Measurements from ENCODE around the gene ZNF428. TPM values are rescaled to one million over a fixed set of nuclear protein-coding genes. Genes with fewer than 3 reads are reported as not detected.

The ZNF428 gene, protein sequence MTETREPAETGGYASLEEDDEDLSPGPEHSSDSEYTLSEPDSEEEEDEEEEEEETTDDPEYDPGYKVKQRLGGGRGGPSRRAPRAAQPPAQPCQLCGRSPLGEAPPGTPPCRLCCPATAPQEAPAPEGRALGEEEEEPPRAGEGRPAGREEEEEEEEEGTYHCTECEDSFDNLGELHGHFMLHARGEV
- 10 to 100 TPM; 44.3 to 46.8 TPM for total RNA-seq
- polyA plus RNA-seq (2013, experiment 1 of 2): 71.4 TPM
- 66.6 TPM for polyA plus RNA-seq (2013, experiment 2 of 2)
- long read RNA-seq, experiment 1, transcript ZNF428-201 (3 exons, 1,412 nt): major isoform, 14 of 22 reads
- long read RNA-seq, experiment 1, partial matches to known transcripts: 6 of 22 reads
- long read RNA-seq, experiment 1, other reads (novel, unspliced or antisense): 1 of 22 reads
- long read RNA-seq, experiment 2, transcript ZNF428-201 (3 exons, 1,412 nt): major isoform, 26 of 29 reads
- long read RNA-seq, experiment 2, partial matches to known transcripts: 2 of 29 reads
- long read RNA-seq, experiment 2, other reads (novel, unspliced or antisense): 1 of 29 reads
- long read RNA-seq, experiment 3, transcript ZNF428-201 (3 exons, 1,412 nt): major isoform, 11 of 13 reads
- long read RNA-seq, experiment 3, partial matches to known transcripts: 0 of 13 reads
- long read RNA-seq, experiment 3, other reads (novel, unspliced or antisense): 1 of 13 reads
- long read RNA-seq, experiment 4, transcript ZNF428-201 (3 exons, 1,412 nt): major isoform, 51 of 56 reads
- long read RNA-seq, experiment 4, partial matches to known transcripts: 1 of 56 reads
- long read RNA-seq, experiment 4, other reads (novel, unspliced or antisense): 4 of 56 reads

DNA sequence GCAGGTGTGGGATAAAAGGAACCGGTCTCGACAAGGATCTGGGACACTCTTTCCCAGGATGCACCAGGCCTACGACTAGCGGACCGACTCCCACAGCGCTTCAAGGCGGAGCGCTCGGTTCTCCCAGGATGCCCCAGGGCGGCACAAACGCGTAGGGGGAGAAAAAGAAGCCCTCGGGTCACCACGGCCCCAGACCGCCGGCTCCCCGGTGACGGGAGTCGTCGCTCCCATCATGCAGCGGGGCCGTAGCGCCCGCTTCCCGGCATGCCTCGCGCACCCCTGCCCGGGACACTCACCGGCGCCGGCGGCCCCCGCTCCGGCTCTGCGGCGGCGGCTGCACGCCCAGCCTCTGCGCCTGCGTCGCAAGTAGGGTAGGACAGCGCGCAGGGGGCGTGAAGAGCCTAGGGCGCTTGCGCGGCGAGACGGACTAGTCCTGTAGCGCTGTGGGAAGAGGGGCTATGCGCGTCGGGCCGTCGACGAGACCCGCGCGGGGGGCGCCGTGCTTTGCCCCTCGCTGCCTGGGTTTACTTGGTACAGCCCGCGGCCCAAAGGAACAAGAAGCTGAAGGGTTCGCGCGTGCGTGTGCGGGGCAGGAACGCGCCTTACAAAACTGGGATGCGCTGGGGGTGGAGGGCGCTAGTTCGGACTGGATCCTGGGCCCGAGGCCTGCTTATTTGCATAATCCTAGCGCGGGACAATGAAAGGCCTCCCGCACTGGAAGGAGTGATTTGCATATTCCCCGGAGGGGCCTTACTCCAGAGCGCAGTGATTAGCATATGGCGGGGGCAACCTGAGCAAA is at the start of gene ZNF428:
ZNF428 (minus strand) TSS at position 368 of the 799 bp plus-strand sequence. CDS start 5,325 bp downstream, outside the sequence.
- Histone ChIP-seq H3K9me3 (ENCODE audit: control insufficient read depth, low read length) (no peaks in the 10 kb centered on the region), H3K9ac (ENCODE audit: extremely low read depth, low read length, poor library complexity, severe bottlenecking) (peak within 1 kb of the TSS; percentile 90), H3K27me3 (ENCODE audit: control insufficient read depth, insufficient read depth, low read length, poor library complexity, severe bottlenecking) (no peaks in the 10 kb centered on the region), H3K4me3 (ENCODE audit: low read length) (peak within 1 kb of the TSS; percentile 93), H3K4me1 (ENCODE audit: control insufficient read depth, insufficient read depth, low read length) (no peaks in the 10 kb centered on the region), H3K36me3 (ENCODE audit: control insufficient read depth, insufficient read depth, low read length) (peaks cover 12% of the 10 kb centered on the region), H3K27ac (ENCODE audit: low read depth, low read length) (peak within 1 kb of the TSS; percentile 99)
- H3K9me3 Mint-ChIP-seq: no peaks in the 10 kb centered on the region
- peak; percentile 95 for DNase-seq
- peaks cover 6% of the 10 kb centered on the region for H3K4me1 Mint-ChIP-seq
- peak within 1 kb of the TSS; percentile 80 for H3K4me3 Mint-ChIP-seq
- peaks cover 3% of the 10 kb centered on the region for H3K36me3 Mint-ChIP-seq (ENCODE audit: low read depth)
- H3K27ac Mint-ChIP-seq: peak within 1 kb of the TSS; percentile 99
- no peak for TF ChIP-seq CTCF (conservative IDR thresholded peaks at IDR 0.05)
- no peaks in the 10 kb centered on the region for H3K27me3 Mint-ChIP-seq (ENCODE audit: insufficient read depth)
- WGBS, 2 experiments (ENCODE audit: insufficient coverage in 1 of 2, insufficient read length in 1 of 2): 0 to 1% methylated on average over 41 to 81 of the region's 81 CpGs

DNA sequence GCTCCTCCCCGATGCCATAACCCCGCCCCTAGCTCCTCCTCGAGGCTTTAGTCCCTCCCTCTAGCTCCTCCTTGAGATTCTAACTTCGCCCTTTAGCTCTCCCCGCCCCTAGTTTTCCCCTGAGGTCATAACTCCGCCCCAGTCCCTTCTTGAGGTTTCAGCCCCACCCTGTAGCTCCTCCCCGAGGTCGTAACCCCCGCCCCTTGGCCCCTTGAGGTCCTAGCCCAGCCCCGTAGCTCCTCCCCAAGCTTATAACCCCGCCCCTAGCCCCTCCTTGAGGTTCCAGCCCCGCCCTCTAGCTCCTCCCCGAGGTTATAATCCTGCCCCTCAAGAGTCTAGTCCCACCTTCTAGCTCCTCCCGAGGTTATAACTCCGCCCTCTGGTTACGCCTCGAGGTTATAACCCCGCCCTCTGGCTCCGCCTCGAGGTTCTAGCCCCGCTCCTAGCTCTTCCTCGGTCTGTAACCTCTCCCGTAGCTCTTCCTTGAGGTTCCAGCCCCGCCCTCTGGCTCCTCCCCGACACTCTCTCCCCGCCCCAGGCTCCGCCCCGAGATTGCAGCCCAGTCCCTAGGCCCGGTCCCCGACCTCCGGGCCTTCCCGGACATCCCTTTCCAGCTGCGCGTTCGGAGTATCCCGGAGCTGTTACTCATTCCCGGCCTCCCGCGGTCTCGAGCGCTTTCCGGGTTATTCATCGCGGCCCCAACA is 49.1 kb upstream of the ZNF428 start:
- H3K27ac Mint-ChIP-seq: peak overlapping the region; percentile 44
- no peaks in the 10 kb centered on the region for H3K9me3 ChIP-seq (ENCODE audit: control insufficient read depth, low read length)
- 0% methylated on average over 16 to 44 of the region's 44 CpGs for WGBS, 2 experiments (ENCODE audit: insufficient coverage in 1 of 2, insufficient read length in 1 of 2)
- H3K36me3 ChIP-seq (ENCODE audit: control insufficient read depth, insufficient read depth, low read length): peaks cover 19% of the 10 kb centered on the region
- peak overlapping the region; percentile 92 for H3K4me3 ChIP-seq (ENCODE audit: low read length)
- H3K9ac ChIP-seq (ENCODE audit: extremely low read depth, low read length, poor library complexity, severe bottlenecking): peak overlapping the region; percentile 63
- H3K4me1 ChIP-seq (ENCODE audit: control insufficient read depth, insufficient read depth, low read length): peaks cover 3% of the 10 kb centered on the region
- no peaks in the 10 kb centered on the region for H3K9me3 Mint-ChIP-seq
- peaks cover 17% of the 10 kb centered on the region for H3K36me3 Mint-ChIP-seq (ENCODE audit: low read depth)
- DNase-seq: peak; percentile 100
- H3K27me3 ChIP-seq (ENCODE audit: control insufficient read depth, insufficient read depth, low read length, poor library complexity, severe bottlenecking): no peaks in the 10 kb centered on the region
- no peak overlapping the region for H3K27ac ChIP-seq (ENCODE audit: low read depth, low read length)
- no peak for TF ChIP-seq CTCF (conservative IDR thresholded peaks at IDR 0.05)
- H3K27me3 Mint-ChIP-seq (ENCODE audit: insufficient read depth): peaks cover 33% of the 10 kb centered on the region
- peaks cover 26% of the 10 kb centered on the region for H3K4me1 Mint-ChIP-seq
- H3K4me3 Mint-ChIP-seq: peak overlapping the region; percentile 68
